GM10847 (cell line): ENCODE measurements around the gene DENR.
"Not testable (repeated sequence)": the region's sequence is repeated elsewhere in the genome, so short reads cannot be mapped to it uniquely, and the experiment has no call there.

Source experiments
- POLR2A ChIP-seq: IDR thresholded peaks from 2 replicates; pipeline ENCODE4 v1.6.1; 2011; ENCODE audit not compliant: insufficient read length; ENCODE audit errors: extremely low read depth

Gene DENR

GRCh38 chr12:122752464-122753318 is at the start of gene DENR:
Gene DENR, plus strand, starts transcription at chr12:122752824. Its CDS starts 878 bp downstream, at chr12:122753702.
- peak; percentile 90 for TF ChIP-seq POLR2A

DNA sequence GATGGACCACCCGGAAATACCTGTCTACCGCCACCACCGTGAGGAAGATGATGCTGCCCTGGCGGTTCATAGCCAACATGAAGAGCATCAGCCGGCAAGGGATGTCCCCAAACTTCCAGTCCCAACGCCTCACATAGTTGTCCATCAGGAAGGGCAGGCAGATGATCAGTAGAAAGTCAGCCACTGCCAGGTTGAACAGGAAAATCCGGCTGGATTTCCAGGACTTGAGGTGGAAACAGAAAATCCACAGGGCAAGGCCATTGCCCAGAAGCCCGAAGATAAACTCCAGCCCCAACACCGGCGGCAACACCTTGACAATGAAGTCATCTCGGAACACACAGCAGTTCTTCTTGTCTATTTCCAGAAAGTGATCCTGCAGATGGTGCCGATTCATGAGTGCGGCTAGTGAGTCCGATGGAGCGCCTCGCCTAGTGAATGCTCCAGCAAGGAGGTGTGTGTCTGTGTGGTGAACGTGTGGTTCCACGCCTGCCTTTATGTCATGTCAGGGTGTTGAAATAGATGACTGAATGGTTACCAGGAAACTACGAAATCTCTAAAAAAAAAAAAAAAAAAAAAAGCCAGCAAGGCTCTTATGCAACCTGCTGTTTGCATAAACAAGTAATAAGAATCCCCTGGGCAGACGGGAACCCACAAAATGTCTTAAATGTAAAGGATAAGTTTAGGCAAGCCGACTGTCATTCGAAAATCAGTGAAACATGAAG is 49.6 kb upstream of the DENR start, which contains the start of gene HCAR2:
TSS of gene HCAR2 (minus strand) at position 468 of the 722 bp plus-strand sequence. CDS start at position 394, 74 bp downstream.
- TF ChIP-seq POLR2A, result not testable (repeated sequence)

DNA sequence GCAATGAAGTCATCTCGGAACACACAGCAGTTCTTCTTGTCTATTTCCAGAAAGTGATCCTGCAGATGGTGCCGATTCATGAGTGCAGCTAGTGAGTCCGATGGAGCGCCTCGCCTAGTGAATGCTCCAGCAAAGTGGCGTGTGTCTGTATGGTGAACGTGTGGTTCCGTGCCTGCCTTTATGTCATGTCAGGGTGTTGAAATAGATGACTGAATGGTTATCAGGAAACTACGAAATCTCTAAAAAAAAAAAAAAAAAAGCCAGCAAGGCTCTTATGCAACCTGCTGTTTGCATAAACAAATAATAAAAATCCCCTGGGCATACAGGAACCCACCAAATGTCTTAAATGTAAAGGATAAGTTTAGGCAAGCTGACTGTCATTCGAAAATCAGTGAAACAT is 36.0 kb upstream of the DENR start, which contains the start of gene HCAR3:
TSS of gene HCAR3 (minus strand) at position 154 of the 400 bp plus-strand sequence. CDS start at position 80, 74 bp downstream.
- TF ChIP-seq POLR2A, result not testable (repeated sequence)

- TF ChIP-seq POLR2A, result no peak
Measured at GRCh38 chr12:122721057-122721545, 31.5 kb upstream of the DENR start.

DNA sequence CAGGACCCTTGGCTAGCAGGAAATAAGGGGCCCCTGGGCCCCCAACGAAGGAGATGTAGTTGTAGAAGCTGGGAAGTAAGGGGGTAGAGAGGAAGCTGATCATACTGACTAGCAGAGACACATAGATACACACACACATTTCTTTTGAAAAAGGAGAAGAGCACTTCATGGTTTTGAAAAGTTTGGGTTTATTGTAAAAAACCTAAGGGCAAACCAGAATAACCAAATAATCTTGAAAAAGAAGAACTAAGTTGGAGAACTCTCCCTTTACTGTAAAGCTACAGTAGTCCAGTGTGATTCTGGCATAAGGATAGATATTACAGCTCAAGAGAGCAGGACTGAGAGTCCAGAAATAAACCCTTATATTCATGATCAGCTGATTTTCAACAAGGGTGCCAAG is 30.2 kb upstream of the DENR start:
- TF ChIP-seq POLR2A, result no peak

GRCh38 chr12:122724641-122725243 is 27.9 kb upstream of the DENR start:
- no peak for TF ChIP-seq POLR2A

- TF ChIP-seq POLR2A, result no peak
Measured at GRCh38 chr12:122725452-122726079, 27.1 kb upstream of the DENR start.

DNA sequence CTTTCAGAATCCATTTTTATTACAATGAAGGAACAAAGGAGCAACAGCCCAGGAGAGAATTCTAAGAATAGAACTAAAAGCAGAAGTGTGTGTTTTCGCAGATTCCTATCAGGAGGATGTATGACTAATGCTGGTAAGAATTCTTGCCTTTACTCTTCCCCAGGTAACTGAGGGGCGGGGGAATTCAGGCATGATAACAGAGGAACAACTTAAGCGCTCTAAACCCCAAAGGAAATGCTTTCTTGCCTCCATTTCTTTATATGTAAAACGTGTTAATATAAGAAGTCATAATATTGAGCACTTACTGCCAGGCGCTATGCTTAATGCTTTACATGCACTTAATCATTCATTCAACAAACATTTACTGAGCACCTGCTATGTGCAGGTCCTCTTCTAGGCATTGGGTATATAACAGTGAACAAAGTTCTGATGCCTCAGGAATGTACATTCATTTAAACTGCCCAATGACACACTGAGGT is 26.5 kb upstream of the DENR start:
- no peak for TF ChIP-seq POLR2A

DNA sequence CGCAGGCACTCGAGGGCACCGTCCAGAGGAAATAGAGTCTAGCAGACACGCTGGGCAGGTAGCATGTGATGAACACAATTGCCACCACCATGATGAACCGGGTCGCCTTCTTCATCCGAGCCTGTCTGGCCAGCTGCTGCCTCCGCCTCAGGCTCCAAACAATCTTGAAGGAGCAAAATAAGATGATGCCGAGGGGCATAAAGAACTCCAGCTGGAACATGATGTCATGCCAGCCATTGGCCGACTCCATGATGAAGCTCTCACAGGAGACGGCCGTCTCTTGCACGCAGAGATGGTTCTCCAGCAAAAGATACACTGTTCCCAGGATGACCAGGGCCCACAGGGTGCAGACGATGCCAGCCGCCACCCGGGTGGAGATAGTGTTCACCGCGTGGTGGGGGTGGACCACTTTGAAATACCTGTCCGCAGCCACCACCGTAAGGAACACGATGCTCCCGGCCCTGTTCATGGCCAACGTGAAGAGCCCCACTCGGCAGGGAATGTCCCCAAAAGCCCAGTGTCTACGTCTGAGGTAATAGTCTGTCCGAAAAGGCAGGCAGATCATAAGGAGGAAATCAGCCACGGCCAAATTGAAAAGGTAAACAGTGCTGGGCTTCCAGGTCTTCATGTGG is 22.9 kb upstream of the DENR start:
- no peak for TF ChIP-seq POLR2A

DNA sequence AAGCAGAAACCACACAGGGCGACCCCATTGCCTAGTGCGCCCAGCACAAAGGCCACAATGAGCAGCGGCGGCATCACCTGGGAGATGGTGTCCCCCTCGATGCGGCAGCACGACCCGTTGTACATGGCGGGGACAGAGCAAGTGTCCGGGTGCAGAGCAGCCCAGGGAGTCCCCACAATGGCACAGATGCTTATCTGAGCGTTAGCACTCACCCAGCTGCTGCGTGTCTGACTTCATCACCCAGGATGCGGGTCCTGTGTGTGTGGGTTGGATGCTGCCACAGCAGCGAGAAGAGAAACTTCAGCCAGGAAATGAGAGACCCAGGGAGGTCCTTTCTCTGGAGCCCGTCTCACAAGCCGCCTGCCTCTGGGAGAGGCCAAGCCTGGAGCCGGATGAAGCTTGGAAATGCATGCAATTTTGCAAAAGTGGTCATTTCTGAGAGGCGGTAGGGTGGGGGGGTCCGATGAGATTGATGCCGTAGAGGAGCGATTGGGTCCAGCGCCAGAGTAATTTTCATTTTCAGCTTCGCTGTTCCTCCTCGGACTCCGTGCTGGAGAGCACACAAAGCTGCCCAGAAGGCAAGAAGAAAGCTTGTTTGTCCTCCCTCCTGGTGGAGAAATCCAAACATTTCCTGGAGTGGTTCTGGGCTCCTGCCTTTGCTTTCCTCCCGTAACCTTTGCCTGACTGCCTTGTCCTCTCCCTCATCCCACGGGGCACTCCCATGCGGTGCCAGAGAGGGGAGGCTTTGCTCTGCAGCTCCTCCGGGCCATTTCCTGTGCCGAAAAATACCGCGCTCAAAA is 22.2 kb upstream of the DENR start, which contains the start of gene HCAR1:
TSS of gene HCAR1 (minus strand) at position 630 of the 800 bp plus-strand sequence. CDS start at position 125, 505 bp downstream.
- no peak for TF ChIP-seq POLR2A

- TF ChIP-seq POLR2A, result no peak
Measured at GRCh38 chr12:122732170-122732569, 20.5 kb upstream of the DENR start.

DNA sequence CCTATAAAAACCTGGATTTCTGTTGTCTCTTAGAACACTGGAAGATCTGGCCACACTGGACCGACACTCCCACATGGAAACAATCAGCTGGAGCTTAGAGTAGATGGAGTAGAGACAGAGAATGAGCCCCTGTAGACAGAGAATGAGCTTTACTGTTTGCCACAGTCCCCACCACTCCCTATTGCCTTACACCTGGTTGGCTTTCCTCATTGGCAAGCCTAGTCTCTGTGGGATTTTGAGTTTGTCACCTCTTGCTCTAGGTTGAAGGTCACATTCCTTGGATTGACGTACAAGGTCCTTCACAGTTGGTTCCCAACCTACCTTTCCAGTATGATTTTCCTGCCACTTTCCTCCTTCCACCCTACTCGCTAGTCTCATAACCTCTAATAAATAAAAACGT is 20.0 kb upstream of the DENR start:
- TF ChIP-seq POLR2A, result no peak

DNA sequence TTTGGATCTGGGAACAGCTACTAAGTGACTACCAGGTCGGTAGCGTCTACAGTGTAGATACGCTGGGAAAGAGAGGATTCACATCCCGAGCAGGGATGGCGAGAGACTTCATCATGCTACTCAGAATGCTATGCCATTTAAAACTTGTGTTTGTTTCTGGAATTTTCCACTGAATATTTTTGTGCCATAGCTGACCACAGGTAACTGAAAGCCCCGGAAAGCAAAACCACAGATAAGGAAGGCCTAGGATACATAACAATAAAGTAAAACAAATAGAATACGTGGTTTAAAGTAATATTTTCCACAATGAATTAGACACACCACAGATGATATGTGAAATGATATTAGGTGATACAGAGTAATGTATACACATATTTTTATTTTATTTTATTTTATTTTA is 14.1 kb upstream of the DENR start:
- no peak for TF ChIP-seq POLR2A
